HG03045 (cell line): ENCODE results near the gene PAPPA.

Experiments
- ATAC-seq: cut with Tn5 transposase; IDR thresholded peaks from one replicate; pipeline ENCODE4 v1.9.1; 2021; ENCODE audit warnings: mild to moderate bottlenecking, moderate library complexity; ENCODE audit not compliant: unreplicated experiment

Gene PAPPA

GRCh38 chr9:116181853-116182610 lies 28.4 kb downstream of the PAPPA start:
- ATAC-seq: no peak

GRCh38 chr9:116182876-116183275 lies 29.3 kb downstream of the PAPPA start:
- ATAC-seq: no peak

- no peak for ATAC-seq
Measured at GRCh38 chr9:116187570-116188170, 34.1 kb downstream of the PAPPA start.

- ATAC-seq: no peak
Measured at GRCh38 chr9:116189683-116190082, 36.1 kb downstream of the PAPPA start.

GRCh38 chr9:116190637-116191396 lies 37.2 kb downstream of the PAPPA start:
- ATAC-seq: no peak

GRCh38 chr9:116191576-116192415 lies 38.2 kb downstream of the PAPPA start:
- ATAC-seq: no peak

- no peak for ATAC-seq
Measured at GRCh38 chr9:116193636-116194035, 40.0 kb downstream of the PAPPA start.

- ATAC-seq: no peak
Measured at GRCh38 chr9:116196806-116197205, 43.2 kb downstream of the PAPPA start.

- ATAC-seq: no peak
Measured at GRCh38 chr9:116198344-116198743, 44.8 kb downstream of the PAPPA start.

- no peak for ATAC-seq
Measured at GRCh38 chr9:116202219-116202912, 48.8 kb downstream of the PAPPA start.

GRCh38 chr9:116204252-116204882 lies 50.8 kb downstream of the PAPPA start:
- ATAC-seq: no peak

GRCh38 chr9:116207371-116208111 lies 54.0 kb downstream of the PAPPA start:
- no peak for ATAC-seq

- ATAC-seq: no peak
Measured at GRCh38 chr9:116208417-116209232, 55.0 kb downstream of the PAPPA start.

- no peak for ATAC-seq
Measured at GRCh38 chr9:116209414-116210116, 56.0 kb downstream of the PAPPA start.

GRCh38 chr9:116212986-116213692 lies 59.5 kb downstream of the PAPPA start:
- no peak for ATAC-seq

- ATAC-seq: no peak
Measured at GRCh38 chr9:116213693-116214047, 60.1 kb downstream of the PAPPA start.

- ATAC-seq: no peak
Measured at GRCh38 chr9:116218399-116218798, 64.8 kb downstream of the PAPPA start.
